Activated CD4-positive, alpha-beta T cell treated with anti-CD3 and anti-CD28 coated beads, Interleukin-2, amount 50 U/mL, for 1 hour (primary cell): ENCODE results near the gene FAM53B.

Experiments
- DNase-seq: peaks from one replicate; pipeline ENCODE4 v3.0.0-alpha.2; 2020

The FAM53B gene

DNA sequence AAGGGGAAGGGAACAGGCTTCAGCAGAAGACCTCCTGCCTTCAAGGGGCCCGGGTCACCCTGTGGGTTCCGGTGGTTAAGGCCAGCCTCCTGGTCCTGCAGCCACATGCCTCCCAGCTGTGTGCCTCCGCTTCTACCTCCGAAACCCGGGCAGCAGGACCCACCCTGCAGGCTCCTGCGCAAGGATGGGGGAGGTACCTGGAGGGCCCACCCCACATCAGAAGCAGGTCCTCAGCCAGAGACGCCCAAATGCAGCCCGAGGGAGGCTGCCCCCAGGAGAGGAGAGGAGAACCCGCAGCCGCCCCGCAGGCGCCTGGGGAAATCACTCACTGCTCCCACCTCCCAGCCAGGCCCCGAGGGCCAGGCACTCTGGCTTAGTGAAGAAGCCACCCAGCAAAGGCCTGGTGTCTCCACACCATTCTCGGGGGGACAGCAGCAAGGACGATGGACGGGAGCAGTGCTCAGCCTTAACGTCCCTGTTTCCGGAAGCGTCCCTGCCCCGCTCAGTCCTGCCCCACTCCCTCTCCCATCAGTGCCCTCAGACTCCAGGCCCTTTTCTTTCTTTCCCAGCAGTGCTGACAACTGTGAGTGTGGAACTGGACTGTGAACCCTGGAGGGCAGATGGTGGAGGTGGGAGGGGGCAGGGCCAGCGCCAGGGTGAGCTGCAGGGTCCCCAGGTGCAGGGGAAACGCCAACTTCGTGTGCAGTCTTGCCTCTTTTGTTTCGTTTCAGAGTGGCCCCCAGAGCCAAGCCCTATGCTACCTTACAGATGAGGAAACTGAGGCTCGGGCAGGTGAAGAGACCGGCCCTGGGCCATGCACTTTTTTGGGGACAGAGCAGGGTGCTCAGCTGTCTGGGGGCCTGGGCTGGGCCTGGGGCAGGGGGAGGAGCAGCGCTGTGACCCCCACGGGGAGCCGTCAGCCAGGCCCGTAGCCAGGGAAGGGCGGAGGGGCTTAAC, 138.0 kb downstream of the FAM53B start:
- DNase-seq: no peak

DNA sequence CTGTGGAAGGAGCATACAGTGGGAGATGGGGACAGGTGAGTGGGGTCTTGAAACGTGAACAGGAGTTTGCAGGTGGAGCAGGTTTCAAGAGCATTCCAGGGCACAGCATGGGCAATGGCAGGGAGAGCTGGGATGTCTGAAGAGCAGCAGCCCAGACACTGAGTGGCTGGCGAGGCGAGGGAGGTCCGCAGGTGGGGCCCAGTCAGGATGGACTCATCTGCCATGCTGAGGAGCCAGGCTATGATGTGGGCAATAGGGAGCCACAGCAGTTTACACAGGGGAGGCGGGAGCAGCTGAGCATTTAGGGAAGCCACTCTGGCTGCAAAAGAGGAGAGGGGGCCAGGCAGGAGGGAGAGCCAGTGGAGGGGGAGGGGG, 138.7 kb downstream of the FAM53B start:
- DNase-seq: no peak

DNA sequence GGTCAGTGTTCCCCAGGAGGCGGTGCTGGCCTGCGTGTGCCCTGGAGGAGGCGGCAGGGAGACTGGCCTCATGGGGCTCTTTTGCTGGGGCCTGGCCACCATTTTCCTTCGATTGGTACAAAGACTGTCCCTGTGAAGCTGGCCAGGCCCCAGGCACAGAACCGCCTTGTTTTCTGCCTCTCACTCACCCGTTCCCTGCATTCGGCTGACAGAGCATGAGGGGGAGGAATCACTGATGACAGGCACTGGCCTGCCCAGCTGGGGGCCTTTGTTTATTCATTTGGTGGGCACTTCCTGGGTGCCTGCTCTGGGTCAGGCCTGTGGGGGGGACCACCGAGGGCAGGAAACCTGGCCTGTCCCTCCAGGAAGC, 139.2 kb downstream of the FAM53B start:
- no peak for DNase-seq

DNA sequence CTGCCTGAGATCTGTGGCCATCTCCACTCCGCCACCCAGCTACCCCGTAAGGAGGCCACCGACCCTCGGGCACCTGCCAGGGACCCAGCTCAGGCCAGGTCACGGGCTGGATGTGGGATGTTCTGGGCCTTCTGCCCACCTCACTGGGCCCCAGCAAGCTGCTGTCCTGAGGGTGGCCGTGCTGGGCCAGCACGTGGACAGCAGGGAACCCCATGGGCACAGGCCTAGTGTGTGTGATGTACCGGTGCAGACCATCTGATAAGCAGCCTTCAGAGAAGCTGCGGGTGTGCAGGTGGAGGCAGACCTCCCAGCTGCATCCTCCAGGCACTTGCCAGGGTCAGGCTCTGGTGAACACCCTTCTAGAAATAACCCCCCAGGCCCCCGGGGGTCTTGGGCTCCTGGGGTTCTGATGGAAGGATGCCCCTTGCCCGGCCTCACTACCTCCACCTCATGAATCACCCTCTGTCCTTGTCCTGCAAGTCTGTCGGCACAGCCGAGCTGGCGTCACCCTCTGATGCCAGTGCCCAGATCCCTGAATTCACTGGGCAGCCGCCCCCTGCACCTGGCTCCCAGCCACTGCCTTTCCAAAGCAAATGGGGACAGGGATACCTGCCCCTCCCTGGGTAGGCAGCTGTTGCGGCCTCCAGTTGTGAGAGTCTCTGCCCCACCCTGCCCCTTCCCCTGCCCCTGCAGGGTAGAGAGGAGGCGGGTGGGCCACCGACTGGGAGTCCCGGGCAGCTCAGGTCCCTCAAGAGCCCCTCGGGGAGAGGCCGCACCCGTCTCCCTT, 139.8 kb downstream of the FAM53B start:
- DNase-seq: no peak

DNA sequence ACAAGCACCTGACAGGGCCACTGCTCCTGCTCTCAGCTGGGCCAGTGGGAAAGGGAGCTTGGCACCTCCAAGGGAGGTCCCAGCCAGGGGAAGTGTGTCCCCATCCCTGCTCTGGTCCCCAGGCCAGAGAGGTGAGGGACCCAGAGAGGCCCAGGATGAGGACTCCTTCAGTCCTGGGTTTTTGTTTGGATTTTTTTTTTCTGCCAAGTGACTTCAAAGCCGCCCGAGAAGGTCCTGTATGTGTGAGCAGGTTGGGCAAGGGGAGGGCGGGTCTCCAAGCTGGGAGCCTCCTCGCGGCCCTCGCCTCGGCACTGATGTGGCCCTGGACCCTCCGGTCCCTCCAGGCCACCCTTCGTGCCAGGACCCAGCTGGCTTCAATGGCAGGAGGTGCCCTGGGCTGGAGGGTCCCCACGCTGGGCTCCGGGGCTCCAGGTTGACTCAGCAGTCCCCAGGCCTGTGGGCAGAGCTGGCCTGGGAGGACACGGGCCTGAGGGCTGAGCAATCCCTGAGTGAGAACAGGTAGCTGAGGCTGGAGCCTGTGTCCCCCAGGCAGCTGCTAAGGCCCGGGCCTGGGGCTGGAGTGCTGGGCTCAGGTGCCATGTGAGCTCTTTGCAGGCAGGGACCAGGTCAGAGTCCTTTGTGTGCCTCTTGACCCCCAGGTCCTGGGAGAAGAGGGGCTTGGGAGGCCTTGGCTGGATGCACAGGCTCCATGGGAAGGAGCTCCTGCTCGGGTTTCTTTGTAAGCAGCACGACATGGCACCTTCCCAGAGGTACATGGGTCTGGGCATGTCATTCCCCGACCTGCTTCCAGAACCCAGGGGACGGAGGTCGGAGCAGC, 140.6 kb downstream of the FAM53B start:
- no peak for DNase-seq

DNA sequence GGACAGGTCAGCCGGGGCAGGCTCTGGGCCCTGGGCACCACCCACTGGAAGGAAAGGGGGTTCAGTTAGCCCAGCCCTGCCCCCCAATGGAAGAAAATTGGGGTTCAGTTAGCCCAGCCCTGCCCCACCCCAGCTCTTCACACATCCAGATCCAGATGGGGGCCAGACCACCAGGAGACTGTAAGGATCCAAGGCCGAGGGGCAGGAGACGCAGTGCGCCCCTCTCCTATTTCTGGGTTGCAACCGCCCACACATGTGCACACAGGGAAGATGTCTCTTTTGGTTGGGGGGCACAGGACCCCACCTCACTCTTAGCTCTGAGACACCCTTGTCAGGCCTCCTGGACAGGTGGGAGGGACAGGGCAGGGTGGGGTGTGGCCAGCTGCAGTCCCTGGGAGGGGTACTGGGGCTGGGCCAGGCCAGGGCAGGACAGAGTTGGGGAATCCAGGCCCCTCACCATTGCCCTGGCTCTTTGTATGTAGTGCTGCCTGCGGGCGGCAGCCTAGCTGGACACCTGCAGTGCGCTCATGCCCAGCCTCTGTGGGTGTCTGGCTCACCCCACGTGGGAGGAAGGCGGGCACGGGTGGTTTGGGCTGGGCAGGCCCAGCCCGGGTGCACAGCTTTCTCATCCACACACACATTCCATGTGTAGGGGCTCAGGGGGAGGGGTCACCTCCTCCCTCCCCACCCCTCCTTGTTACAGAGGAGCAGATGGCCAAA, 141.4 kb downstream of the FAM53B start:
- DNase-seq: no peak

DNA sequence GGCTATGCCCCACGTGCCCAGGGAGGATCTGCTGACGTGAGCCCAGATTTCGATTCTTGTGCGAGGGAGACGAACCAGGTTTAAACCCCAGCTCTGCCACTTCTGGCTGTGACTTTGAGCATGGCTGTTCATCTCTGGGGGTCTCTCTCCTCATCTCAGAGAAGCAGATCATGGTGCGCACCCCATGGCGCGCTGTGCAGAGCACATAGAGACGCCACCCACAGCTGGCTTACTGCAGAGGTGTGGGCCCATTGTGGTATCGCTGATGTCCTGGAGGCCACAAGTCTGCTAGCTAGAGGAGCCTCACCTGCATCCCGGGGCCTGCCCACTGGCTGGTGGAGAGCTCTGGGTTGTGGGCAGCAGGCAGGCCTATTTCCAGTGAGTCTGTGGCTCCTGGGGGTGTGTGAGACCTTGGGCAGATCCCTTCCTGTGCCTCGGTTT, 142.0 kb downstream of the FAM53B start:
- no peak for DNase-seq

DNA sequence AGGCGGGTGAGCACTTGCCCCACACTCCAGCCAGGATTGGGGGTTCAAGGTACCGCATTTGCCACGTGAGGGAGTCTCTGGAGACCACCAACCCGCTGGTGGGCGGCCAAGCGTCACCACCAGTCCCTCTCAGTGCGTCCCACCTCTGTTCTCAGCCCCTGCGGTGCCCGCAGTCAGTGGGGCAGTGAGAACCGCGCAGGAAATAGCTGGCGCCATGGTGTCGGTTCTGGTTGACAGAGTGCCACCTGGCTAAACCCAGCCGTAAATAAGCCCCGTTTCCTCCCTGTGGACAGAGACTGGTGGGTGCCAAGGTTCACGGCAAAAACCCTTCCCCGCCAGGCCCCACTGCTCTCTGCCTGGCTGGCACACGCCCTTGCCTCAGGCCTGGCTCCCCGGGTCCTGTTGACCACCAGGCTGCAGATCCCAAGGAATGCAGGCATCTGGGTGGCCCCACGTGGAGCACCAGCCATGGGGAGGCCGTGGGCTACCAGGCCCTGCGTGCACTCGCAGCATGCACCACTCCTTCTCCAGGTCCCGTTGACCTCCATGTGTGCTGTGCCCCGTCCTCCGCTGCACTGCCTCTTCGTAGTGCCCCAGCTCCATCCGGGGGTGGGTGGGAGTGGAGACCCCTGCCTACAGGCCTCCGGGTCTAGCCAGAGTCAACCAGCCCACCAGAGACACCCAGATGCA, 142.6 kb downstream of the FAM53B start:
- DNase-seq: no peak

DNA sequence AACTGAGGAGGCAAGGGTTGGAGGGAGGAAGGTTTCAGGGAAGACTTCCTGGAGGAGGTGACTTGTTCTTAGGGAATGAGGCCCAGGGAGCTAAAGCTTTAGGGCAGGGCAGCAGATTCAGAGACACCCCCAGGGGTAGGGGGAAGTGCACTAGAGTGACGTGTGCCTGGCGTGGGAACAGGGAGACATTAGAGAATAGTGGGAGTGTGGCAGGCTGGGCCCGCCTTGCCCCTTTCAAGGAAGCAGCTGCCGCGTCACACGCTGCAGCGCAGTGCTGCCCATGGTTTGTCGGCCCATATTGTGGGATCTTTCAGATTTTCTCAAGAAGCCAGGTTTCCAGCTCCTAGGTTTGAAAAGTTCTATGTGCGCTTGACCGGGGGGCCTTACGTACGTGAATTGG, 143.2 kb downstream of the FAM53B start:
- no peak for DNase-seq

DNA sequence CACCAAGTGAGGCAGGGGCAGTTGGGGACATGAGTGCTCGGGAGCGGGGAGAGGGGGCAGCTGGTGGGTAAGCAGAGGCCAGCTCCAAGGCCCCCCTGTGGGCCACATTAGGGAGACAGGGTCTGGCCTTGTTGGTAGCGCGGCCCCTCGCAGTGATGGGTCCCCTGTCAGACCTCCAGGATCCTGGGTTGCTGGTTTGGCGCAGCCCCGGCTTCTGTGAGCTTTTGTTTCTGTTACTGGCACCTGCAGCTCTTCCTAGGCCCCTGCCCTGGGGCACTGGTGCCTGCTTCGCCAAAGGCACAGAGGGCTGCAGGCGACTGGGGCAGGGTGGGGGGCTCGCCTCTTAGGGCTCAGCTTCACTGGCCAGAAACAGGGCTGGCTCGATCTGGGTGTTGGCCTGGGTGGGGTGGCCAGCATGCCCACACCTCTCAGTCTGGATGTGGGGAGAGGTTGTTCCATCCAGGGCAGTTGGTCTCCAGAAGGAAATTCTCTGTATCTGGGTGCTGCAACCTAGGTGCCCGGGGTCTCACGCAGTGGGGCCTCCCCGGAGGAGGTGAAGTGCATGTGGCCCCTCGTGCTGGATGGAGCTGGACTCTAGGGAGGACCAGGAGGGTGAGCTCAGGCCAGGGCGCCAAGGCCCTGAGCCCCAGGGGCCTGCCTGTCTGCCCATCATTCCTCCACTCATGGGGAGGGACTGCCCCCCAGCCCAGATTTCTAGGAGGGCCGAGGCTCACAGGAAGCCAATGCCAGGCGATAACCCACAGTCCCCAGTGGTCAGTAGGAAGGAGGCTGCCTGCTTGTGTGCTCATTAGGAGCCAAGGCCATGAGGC, 143.9 kb downstream of the FAM53B start:
- DNase-seq: no peak

DNA sequence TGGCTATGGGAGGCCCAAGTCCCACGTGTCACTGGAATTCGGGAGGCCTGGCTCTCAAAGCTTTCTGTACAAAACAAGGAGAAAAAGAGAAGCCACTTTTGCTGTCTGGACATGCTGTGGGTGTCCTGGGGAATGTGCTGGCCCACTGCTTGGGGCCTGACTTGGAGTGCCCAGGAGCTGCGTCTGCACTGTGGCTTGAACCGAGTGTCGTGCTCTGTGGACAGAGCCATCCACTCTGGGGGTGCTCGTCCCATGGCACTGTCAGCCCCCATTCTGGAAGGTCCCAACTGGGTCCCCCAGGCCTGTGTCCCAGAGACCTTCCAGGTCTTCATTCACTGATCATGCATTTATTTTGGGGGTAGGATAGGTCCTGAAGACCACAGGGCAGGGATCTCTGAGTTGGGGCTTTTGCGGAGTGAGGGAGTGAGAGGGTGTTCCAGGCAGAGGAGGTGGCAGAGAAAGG, 144.6 kb downstream of the FAM53B start:
- DNase-seq: no peak

DNA sequence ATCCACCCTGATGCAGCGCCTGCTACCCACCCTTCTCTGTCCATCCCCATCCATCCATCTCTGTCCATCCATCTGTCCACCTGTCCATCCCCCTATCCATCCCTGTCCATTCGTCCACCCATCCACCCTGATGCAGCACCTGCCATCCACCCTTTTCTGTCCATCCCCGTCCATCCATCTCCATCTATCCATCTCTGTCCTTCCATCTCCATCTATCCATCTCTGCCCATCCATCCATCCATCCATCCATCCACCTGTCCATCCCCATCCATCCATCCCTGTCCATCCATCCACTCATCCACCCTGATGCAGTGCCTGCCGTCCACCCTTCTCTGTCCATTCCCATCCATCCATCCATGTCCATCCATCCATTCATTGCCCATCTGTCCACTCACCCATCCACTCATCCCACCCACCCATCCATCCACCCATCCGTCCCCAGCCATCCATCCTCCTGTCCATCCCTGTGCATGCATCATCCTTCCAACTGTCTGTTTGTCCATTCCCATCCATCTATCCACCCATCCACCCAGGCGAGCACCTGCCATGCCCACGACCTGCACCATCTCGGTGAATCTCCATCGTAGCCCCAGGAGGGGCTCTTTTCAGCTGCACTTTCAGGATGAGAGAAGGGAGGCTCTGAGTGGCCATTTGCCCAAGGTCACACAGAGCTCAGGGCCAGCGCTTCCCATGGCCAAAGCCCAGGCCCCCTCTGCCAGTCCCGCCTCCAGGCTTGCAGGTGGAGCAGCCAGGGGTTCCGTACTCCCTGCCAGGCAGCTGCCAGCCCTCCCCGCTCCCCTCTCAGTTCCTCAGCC, 145.2 kb downstream of the FAM53B start:
- DNase-seq: no peak

DNA sequence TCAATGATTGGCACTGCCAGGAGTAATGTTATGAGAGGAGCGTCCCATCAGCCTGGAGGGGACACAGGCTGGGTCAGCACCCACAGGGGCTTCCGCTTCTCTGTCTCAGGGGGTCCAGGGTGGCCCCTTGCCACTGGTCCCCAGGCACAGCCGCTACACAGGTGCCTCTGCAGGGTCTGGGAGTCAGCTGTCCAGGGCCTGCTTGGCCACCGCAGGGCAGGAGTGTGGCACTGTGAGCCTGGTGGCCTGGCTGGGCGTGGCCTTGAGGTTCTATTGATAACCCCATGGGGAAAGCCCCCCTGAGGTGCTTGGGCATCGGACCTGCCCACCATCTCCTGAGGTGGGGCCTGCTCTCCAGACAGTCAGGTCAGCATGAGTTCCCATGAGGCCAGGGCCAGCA, 146.0 kb downstream of the FAM53B start:
- no peak for DNase-seq

DNA sequence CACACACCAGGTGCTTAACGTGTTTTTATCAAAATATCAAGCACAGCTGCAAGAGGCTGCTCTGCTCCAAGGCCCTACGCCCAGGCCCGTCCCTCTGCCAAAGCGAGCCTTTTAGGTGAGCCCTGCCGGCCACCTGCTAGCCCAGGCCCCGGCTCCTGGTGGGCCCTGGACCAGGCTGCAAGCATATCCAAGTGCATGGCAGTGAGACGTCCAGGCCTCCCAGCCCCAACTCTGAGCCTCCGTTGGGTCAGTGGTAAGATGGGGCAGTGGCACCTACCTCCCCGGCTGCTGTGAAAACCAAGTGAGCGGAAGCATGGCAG, 146.4 kb downstream of the FAM53B start:
- no peak for DNase-seq

DNA sequence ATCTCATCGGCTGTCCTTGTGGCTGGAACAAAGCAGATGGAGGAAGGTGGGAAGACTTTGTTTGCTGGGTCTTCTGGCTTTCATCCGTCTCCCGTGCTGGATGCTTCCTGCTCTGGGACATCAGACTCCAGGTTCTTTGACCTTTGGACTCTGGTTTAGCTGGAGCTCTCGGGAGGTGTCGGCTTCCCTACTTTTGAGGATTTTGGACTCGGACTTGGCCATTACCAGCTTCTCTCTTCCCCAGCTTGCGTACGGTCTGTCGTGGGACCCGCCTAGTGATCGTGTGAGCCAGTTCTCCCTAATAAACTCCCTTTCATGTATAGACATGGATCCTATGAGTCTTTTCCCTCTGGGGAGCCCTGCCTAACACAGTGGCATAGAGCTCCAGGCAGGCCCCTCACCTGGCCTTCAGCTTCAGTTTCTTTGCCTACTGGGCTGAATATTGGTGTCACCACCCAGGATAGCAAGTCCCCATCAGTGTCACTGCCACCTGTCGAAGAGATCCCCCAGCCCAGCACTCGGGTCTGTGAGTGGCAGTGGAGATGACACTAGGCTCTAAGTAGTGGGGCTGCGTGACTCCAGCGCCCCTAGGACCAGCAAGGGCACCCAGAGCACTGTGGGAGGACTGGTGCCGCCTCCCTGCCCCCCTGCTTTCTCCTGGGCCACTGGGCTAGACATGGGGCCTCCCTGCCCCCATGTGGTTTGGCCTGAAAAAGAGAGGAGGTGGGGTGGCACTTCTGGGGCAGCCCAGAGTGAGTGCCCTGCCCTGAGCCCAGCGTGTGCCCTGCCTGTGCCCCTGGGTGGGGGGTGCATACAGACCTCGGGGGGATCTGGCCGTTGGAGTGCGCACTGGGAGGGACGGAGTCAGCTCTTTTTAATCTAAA, 147.0 kb downstream of the FAM53B start:
- no peak for DNase-seq

DNA sequence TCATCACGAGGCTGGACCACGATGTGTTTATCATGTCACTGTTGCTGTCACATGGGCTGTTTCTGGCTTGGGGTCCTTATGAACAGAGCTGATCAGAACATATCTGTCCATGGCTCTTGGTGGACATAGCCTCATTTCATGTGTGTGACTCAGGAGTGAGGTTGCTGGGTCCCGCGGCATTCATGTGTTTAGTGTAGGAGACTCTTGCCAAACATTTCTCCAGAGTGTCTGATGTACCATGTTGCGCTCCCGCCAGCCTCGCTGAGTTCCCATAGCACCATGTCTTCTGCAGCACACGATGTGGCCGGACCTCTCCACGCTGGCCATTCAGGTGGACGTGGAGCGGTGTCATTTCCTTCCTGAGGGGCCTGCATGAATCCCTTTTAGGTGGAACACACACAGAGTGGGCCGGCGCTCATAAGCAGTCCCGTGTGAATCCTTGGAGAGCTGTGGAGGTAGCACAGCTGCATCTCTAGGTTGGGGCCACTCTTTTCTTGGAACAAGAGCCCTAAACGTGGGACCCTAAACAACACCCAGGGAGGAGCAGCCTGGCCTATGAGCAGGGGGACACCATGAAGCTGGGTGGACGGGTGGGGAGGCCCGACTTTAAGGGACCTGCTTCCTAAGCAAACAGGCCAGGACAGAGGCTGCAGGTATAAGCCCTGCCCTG, 147.9 kb downstream of the FAM53B start:
- DNase-seq: no peak

DNA sequence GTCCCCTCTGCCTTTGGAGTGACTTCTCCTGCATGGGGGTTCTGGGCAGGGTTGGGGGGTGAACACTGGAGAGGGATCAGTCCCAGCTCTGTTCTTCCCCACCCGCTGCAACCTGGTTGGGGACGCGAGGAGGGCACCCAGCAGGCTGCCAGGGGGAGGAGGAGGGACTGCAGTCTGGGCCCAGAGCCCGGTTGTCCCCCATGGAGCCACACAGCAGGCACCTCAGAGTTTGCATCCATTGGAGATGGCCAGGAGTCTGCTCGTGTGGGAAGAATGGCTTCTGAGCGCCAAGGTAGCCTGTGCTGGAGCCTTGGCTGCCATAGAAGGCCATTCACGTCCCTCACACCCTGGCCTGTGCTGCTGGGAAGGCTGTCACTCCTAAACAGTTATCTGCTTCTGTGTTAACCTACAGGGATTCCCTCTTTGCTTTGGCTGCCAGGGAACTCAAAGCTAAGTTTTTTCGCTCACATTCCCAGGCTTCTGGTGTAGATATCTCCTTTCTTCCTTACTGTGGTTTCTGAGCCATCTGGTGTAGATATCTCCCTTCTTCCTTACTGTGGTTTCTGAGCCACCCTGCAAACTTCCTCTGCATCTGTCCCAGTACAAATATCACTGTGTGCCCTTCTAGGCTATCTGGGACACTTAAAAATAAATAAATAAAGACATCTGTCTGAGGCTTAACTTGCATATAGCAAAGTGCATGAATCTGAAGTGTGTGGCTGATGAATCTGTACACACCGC, 148.9 kb downstream of the FAM53B start:
- no peak for DNase-seq

DNA sequence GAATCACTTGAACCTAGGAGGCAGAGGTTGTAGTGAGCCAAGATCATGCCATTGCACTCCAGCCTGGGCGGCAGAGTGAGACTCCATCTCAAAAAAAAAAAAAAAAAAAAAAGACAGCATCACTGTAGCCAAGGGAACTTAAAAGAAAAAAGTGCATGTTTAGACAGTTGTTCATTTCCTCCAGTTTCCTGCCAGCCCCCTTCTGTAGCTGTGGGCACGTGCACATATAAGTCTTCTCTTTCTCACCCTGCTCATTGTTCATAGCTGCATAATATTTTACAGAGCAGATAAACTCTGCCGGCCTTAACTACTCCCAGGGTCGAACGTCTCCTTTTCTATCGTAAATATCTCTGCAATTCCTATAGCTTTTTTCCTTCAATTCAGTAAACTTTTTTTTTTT, 149.9 kb downstream of the FAM53B start:
- no peak for DNase-seq
